K562 (cell line): Measurements from ENCODE around the gene ANAPC2. TPM values are rescaled to one million over a fixed set of nuclear protein-coding genes. Genes with fewer than 3 reads are reported as not detected.

Experiments
- ATF6 ChIP-seq: sonication (generic); formaldehyde crosslinking; IDR thresholded peaks from 2 replicates; pipeline ENCODE4 v1.4.0; 2020; ENCODE audit warnings: mild to moderate bottlenecking, missing genetic modification reagents
- C11orf30 ChIP-seq: fragments of 450-650 bp; IDR thresholded peaks from 2 replicates; pipeline ENCODE4 v1.6.1; 2016; ENCODE audit warnings: low read depth, mild to moderate bottlenecking
- ETV5 ChIP-seq: sonication (generic); formaldehyde crosslinking; IDR thresholded peaks from 2 replicates; pipeline ENCODE4 v1.4.0; 2020; ENCODE audit warnings: low read depth, mild to moderate bottlenecking, missing genetic modification reagents
- TRIM28 ChIP-seq: fragments of 450-650 bp; IDR thresholded peaks from 2 replicates; pipeline ENCODE4 v1.6.1; 2017
- UBTF ChIP-seq, 2 experiments: IDR thresholded peaks; 2 replicates each; pipeline ENCODE4 v1.6.1; 2012; ENCODE audit warnings: improper control_type of control experiment in 2 of 2, low read depth in 2 of 2, low read length in 2 of 2, borderline replicate concordance in 1 of 2
- ZEB2 ChIP-seq: fragments of 450-650 bp; IDR thresholded peaks from 2 replicates; pipeline ENCODE4 v1.6.1; 2016
- ZFP1 ChIP-seq: fragments of 450-650 bp; formaldehyde crosslinking; IDR thresholded peaks from 2 replicates; pipeline ENCODE4 v1.4.0; 2020; ENCODE audit warnings: mild to moderate bottlenecking, mixed read lengths
- polyA plus RNA-seq, 8 experiments: library from polyadenylated mRNA; depleted of rRNA in 4 of 8; stranded (reverse) in 5 of 8; unstranded in 3 of 8; fragments of >200 nt; fragmentation: Nextera tagmentation in 2 of 8; fragmentation: Illumina TruSeq in 1 of 8; extraction: Ambion mirVana in 2 of 8; extraction: Trizol in 1 of 8; gene quantifications; 2 replicates each; pipeline versions ENCODE4 v1.2.1 to v1.2.3, GENCODE V29; 2011 to 2014; ENCODE audit warnings: inconsistent platforms in 1 of 8, missing spikeins in 1 of 8
- total RNA-seq, 7 experiments: library from RNA; depleted of rRNA in 6 of 7; stranded (reverse); fragments of >200 nt in 6 of 7; fragmentation: Illumina TruSeq in 2 of 7; extraction: Trizol in 2 of 7; gene quantifications; 2 replicates each; pipeline versions ENCODE4 v1.2.1 to v1.2.3, GENCODE V29; 2011 to 2021; ENCODE audit warnings: low replicate concordance in 1 of 7
- TF ChIP-seq, protein P1 (sequence below): fragments of 250-450 bp; sonication (Bioruptor Pico); IDR thresholded peaks from 2 replicates; pipeline ENCODE4 v1.5.0; 2020; ENCODE audit warnings: mild to moderate bottlenecking
- TF ChIP-seq, protein P2 (sequence below): IDR thresholded peaks from 3 replicates; pipeline ENCODE4 v1.6.1; 2011; ENCODE audit warnings: borderline replicate concordance, mild to moderate bottlenecking, moderate library complexity; ENCODE audit not compliant: insufficient read length; ENCODE audit errors: extremely low read depth

The ANAPC2 gene
- total and polyA plus RNA-seq, 9 of the 15 experiments (the other 6 are each of a cell fraction or from before 2014, with no cell fraction given) = 0.11 to 56.5 (median 17.1) TPM; not detected in 1

- TF ChIP-seq ATF6 (CRISPR knock-in tag) (peak; percentile 75; the same call in 1 of the 2 replicates), TRIM28 (0 out of 2 replicates have a peak, but pooled peaks have one; percentile 16), ZFP1 (CRISPR knock-in tag) (no peak), C11orf30 (peak; percentile 62; the same call in 1 of the 2 replicates), UBTF (IDR thresholded peaks at IDR 0.05; ENCODE audit: borderline replicate concordance in 1 of 2, low read depth in 2 of 2, low read length in 2 of 2) (peak in 1 of 2 experiments; percentile 60; a peak in 1 of 4 replicates), ZEB2 (0 out of 2 replicates have a peak, but pooled peaks have one; percentile 31), ETV5 (CRISPR knock-in tag) (peak; percentile 57; the same call in 1 of the 2 replicates)
- TF ChIP-seq, protein P1, sequence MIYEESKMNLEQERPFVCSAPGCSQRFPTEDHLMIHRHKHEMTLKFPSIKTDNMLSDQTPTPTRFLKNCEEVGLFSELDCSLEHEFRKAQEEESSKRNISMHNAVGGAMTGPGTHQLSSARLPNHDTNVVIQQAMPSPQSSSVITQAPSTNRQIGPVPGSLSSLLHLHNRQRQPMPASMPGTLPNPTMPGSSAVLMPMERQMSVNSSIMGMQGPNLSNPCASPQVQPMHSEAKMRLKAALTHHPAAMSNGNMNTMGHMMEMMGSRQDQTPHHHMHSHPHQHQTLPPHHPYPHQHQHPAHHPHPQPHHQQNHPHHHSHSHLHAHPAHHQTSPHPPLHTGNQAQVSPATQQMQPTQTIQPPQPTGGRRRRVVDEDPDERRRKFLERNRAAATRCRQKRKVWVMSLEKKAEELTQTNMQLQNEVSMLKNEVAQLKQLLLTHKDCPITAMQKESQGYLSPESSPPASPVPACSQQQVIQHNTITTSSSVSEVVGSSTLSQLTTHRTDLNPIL (CRISPR knock-in tag) = no peak
- TF ChIP-seq, protein P2, sequence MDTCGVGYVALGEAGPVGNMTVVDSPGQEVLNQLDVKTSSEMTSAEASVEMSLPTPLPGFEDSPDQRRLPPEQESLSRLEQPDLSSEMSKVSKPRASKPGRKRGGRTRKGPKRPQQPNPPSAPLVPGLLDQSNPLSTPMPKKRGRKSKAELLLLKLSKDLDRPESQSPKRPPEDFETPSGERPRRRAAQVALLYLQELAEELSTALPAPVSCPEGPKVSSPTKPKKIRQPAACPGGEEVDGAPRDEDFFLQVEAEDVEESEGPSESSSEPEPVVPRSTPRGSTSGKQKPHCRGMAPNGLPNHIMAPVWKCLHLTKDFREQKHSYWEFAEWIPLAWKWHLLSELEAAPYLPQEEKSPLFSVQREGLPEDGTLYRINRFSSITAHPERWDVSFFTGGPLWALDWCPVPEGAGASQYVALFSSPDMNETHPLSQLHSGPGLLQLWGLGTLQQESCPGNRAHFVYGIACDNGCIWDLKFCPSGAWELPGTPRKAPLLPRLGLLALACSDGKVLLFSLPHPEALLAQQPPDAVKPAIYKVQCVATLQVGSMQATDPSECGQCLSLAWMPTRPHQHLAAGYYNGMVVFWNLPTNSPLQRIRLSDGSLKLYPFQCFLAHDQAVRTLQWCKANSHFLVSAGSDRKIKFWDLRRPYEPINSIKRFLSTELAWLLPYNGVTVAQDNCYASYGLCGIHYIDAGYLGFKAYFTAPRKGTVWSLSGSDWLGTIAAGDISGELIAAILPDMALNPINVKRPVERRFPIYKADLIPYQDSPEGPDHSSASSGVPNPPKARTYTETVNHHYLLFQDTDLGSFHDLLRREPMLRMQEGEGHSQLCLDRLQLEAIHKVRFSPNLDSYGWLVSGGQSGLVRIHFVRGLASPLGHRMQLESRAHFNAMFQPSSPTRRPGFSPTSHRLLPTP = no peak
Observed at GRCh38 chr9:137217276-137218211, 29.2 kb upstream of the ANAPC2 start (continued).
